GM21423 (cell line): ENCODE data around the gene MAN2B1.
"Not testable (repeated sequence)": the region's sequence is repeated elsewhere in the genome, so short reads cannot be mapped to it uniquely, and the experiment has no call there.

Experiments
- ATAC-seq: cut with Tn5 transposase; IDR thresholded peaks from one replicate; pipeline ENCODE4 v1.9.1; 2021; ENCODE audit warnings: mild to moderate bottlenecking, moderate library complexity; ENCODE audit not compliant: unreplicated experiment

The MAN2B1 gene

DNA sequence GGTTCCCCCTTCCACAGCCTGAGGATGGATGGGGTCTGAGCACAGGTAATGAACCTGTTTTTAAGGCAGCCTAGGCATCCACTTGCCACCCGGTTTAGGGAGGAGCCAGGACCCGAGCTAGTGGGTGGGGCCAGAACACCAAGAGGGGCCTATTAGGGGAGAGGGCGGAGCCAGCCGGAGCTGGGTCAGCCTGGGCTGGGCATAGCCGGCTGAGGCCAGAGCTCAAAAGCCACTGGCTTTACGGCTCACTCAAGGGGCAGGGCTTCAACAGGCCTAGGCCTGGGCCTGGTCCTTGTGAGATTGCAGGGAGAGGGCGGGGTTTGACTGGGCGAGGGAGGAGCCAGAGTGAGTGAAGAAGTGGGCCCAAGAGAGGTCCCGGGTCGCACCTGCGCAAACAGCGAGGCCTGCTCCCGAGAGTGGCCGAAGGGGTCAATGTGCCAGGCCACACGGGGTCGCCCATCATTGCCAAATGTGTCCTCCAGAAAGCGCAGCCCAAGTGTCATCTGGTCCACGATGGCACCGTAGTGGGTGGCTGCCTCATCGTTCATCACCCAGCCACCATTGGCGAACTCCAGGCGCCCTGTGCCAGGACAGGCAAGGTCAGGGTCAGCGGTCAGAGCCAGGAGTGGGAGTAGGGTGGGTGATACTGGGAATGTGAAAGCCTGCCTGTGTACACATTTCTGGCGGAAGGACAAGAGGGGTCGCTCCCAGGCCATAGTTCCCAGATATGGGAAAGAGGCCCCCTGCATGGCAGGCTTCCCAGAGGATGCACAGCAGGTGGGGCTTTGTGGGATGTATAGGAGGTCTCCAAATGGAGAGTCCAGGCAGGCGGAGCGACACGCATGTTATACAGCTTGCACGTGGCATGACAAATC is 1.9 kb downstream of the MAN2B1 start:
- no peak for ATAC-seq

DNA sequence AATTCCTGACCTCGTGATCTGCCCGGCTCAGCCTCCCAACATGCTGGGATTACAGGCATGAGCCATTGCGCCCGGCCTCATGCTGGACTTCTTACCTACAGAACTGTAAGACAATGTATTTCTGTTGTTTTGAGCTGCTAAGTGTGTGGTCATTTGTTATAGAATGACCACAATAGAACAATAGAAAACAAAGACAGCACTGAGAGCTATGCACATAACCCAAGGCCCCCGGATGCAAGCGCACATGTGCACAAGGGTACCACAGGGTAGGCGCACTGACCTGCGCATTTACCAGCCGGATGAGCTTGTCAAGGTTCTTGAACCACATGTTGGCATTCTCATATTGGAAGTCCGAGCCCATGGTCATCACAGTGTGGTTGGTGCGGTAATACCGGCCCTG is 5.6 kb downstream of the MAN2B1 start:
- ATAC-seq, result no peak

GRCh38 chr19:12657966-12658365 is 8.6 kb downstream of the MAN2B1 start:
- ATAC-seq, result no peak

DNA sequence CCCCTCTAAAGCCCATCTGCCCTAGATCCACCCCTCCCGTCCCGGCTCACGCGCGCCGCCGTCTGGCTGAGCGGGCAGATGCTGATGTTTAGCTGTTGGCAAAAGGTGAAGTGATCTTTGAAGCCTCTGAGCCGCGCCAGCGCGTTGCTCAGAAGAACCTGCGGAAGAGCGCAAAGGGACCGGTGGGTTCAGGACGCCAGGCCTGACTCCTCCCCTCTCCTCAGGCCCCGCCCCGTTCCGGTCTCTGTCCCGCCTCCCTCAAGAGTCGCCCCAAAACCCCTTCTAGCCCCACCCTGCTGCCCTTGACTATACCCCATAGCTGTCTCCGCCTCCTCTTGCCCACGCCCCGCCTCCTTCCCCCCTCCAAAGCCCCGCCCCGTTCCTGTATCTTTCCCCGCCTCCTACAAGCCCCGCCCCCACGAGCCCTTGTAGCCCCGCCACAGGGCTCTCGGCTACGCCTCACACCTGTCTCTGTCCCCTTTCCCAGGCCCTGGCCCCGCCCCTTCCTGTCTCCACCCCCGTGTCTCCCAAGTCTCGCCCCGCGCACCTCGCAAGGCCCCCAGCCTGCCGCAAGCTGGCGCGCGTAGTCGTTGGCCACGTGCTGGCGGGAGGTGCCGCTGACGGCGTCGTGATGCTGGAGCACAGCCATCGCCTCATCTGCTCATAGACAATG is 9.5 kb downstream of the MAN2B1 start:
- ATAC-seq, result no peak

DNA sequence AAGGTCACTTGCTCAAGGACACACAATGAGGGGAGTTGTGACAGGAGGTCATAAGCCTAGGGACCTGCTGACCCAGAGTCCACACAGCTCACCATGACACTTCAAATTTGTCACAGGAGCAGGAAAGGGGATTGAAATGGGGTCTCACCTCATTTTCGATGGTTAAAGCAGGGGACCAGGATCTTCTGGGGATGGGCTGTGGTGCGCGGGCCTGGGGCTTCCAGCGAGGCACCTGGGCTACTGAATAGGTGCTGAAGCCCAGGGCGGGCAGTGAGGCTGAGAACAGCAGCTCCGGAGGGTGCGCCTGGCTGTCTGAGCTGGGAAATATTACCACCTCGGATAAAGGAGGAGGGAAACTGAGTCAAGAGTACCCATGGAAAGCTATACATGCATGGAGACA is 11.0 kb downstream of the MAN2B1 start:
- ATAC-seq, result no peak

DNA sequence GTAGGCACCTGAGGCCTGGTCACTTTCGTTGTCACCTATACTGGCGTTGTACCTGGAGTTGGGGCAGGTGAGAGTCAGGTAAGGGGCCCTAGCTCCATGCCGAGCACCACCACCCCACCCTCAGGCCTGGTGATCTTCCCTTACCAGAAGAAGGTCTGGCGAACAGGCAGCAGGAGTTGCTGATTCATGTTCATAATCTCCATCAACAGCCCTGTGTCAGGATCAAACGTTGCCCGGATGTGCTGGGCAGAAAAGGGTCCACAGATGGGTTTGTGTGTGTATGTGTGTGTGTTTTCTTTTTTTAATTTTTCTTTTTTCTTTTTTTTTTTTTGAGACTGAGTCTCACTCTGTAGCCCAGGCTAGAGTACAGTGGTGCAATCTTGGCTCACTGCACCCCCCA is 14.3 kb downstream of the MAN2B1 start:
- ATAC-seq, result no peak

DNA sequence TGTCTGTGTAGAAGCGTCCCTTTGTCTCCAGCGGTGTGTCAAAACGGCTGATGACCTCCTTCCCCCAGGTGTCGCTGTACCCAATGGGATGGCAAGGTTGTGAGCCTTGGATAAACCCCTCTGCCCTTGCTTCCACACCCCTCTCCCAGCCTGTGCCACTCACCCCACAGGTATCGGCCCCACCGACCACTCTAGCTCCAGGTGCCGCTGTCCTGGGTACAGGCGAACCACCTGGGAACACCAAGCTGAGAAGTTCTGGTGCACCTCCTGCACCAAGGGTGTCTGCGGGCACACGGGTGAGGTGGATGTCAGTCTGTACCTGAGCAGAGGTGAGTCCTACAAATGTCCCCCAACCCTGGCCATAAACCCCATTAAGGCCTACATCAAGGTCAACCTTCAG is 16.6 kb downstream of the MAN2B1 start:
- ATAC-seq, result no peak

DNA sequence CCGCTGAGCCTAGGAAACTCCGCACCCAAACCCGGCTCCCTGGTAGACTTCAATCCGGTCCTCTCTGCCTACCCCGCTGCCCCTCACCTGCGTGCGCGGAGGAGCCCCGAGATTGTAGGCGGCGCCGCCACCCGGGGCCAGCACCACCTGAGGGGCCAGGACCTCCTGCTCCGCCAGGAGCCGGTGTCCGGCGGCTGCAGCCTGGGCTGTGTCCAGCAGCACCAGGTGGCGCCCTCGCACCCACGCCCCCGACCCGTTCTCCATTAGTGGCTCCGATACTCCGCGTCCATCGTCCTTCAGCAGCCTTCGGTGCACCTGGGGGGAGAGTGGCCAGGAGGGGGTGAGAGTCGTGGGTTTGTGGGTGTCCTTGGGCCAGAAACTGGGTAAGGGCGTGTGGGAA is 18.5 kb downstream of the MAN2B1 start:
- no peak for ATAC-seq

DNA sequence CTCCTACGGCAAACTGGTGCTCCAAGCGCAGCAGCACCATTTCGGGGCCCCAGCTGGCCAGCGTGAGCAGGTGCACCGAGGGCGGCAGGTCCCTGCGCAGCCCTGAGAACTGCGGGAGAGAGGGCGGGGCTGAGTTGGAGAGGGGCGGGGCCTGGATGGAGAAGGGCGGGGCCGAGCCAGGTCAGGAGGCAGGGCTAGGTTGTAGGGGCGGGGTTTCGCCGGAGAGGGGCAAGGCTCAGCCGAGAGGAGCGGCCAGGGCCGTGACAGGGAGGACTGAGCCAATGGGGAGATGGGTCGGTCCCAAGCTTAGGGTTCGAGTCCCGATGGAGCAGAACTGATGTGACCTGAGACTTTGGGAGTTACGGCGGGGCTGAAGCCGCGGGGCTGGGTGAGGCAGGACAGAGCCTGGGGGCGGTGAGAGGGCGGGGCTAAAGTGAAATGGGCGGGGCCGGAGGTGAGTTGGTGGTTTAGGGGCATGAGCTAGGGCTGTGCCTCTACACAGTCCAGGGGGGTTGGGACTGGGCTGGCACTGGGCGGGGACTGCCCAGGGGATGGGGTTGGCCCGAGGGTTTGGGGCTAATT is 19.0 kb downstream of the MAN2B1 start:
- ATAC-seq, result no peak

DNA sequence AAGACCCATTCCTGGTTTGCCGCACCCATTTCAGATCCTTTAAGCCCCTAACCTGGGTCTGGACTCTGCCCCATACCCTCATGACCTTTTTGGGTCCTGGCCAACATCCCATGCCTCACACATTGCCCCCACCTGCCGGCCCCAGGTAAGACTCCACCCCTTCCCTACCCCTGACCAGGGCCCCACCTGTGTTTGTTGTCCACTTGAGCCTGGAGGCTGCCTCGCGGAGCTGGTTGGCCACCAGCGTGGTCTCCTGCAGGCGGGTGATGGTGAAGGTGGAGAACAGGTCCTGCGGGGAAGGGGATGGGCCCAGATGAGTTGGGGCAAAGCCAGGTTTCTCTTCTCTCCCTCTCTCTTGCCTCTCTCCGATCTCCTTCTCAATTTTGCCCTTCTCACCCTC is 19.5 kb downstream of the MAN2B1 start:
- ATAC-seq, result no peak

GRCh38 chr19:12646551-12646950 is 20.0 kb downstream of the MAN2B1 start:
- no peak for ATAC-seq

DNA sequence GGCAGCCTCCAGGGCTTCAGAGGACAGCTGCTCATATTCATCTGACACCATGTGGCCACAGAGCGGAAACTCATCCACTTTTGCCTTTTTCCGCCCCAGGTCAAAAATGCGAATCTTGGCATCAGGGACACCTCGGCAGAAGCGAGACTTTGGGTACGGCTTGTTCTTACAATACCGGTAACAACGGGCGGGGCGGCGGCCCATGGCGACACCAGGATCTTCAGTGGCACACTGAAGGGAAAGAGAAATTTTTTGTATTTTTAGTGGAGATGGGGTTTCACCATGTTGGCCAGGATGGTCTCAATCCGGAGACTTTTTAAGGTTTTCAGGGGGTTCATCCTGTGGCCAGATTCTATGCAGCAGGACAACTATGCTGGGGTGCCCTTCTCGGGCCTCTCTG is 22.8 kb downstream of the MAN2B1 start:
- ATAC-seq, result not testable (repeated sequence)

DNA sequence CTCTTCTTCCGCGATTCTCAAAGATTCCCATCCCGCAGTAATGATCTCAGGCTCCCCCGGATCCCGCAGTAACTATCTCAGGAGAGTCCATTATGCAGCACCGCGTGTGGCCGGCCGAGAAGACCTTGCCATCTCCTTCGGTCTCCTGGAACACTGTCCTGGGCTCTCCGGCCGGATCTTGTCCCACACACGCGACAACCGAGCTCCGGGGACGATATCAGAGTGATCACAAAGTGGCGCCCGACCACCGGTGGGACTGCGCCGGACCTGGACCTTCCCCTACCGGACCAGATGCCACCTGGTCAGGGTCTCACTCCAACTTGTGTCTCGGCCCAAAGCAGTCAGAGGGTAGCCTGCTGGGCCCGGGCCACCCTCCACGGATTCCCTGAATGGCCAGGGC is 24.0 kb downstream of the MAN2B1 start:
- ATAC-seq, result no peak

- no peak for ATAC-seq
Measured at GRCh38 chr19:12641456-12641855, 25.1 kb downstream of the MAN2B1 start.

GRCh38 chr19:12639901-12640613 is 26.5 kb downstream of the MAN2B1 start:
- no peak for ATAC-seq

GRCh38 chr19:12638611-12639182 is 27.8 kb downstream of the MAN2B1 start:
- ATAC-seq, result no peak

GRCh38 chr19:12636631-12637030 is 29.9 kb downstream of the MAN2B1 start:
- no peak for ATAC-seq

- no peak for ATAC-seq
Measured at GRCh38 chr19:12629215-12629614, 37.3 kb downstream of the MAN2B1 start.

- no peak for ATAC-seq
Measured at GRCh38 chr19:12628040-12629022, 38.2 kb downstream of the MAN2B1 start.

- ATAC-seq, result no peak
Measured at GRCh38 chr19:12626958-12627357, 39.6 kb downstream of the MAN2B1 start.
